Neural cell (in vitro differentiated cells): ENCODE measurements around the gene SLC38A4. TPM values are rescaled to one million over a fixed set of nuclear protein-coding genes. Genes with fewer than 3 reads are reported as not detected.

Experiments
- H2AFZ ChIP-seq: fragments of 200-600, 300-800 bp; sonication (generic), shearing (Covaris generic); 2 replicates; pipeline ENCODE4 v1.6.0; 2014; ENCODE audit warnings: low read depth, mild to moderate bottlenecking, antibody characterized with exemption, low read length, moderate library complexity
- H3F3A ChIP-seq: fragments of 200-600 bp; shearing (Covaris generic); 2 replicates; pipeline ENCODE4 v1.6.1; 2016; ENCODE audit warnings: mild to moderate bottlenecking, moderate library complexity, mixed read lengths, antibody characterized with exemption, low read length; ENCODE audit not compliant: insufficient read depth, poor library complexity, severe bottlenecking
- H3K27ac ChIP-seq: fragments of 200-600, 300-800 bp; sonication (generic), shearing (Covaris generic); 2 replicates; pipeline ENCODE4 v1.5.1; 2014; ENCODE audit warnings: mild to moderate bottlenecking, low read length, moderate library complexity
- H3K27me3 ChIP-seq: fragments of 300-800, 200-600 bp; sonication (generic), shearing (Covaris generic); 2 replicates; pipeline ENCODE4 v1.6.0; 2014; ENCODE audit warnings: mild to moderate bottlenecking, low read depth, low read length, moderate library complexity; ENCODE audit not compliant: insufficient read depth
- H3K36me3 ChIP-seq: fragments of 300-800, 200-600 bp; sonication (generic), shearing (Covaris generic); 2 replicates; pipeline ENCODE4 v1.5.1; 2014; ENCODE audit warnings: mild to moderate bottlenecking, antibody characterized with exemption, low read length, moderate library complexity; ENCODE audit not compliant: insufficient read depth
- H3K4me2 ChIP-seq: fragments of 300-800, 200-600 bp; sonication (generic), shearing (Covaris generic); 2 replicates; pipeline ENCODE4 v1.6.0; 2014; ENCODE audit warnings: mild to moderate bottlenecking, low read length
- H3K4me3 ChIP-seq: fragments of 300-800, 200-600 bp; sonication (generic), shearing (Covaris generic); 2 replicates; pipeline ENCODE4 v1.5.1; 2014; ENCODE audit warnings: mild to moderate bottlenecking, low read length, moderate library complexity
- H3K79me2 ChIP-seq: fragments of 200-600 bp; shearing (Covaris generic); replicated peaks from 2 replicates; pipeline ENCODE4 v1.6.0; 2014; ENCODE audit warnings: mild to moderate bottlenecking, low read length, moderate library complexity; ENCODE audit not compliant: insufficient read depth
- H3K9ac ChIP-seq: fragments of 300-800, 200-600 bp; sonication (generic), shearing (Covaris generic); 2 replicates; pipeline ENCODE4 v1.6.1; 2016; ENCODE audit warnings: mild to moderate bottlenecking, low read length, mixed read lengths
- H3K9me2 ChIP-seq: fragments of 200-600 bp; shearing (Covaris generic); 2 replicates; pipeline ENCODE4 v1.6.1; 2016; ENCODE audit warnings: mild to moderate bottlenecking, low read length, mixed read lengths; ENCODE audit not compliant: insufficient read depth
- H3K9me3 ChIP-seq: fragments of 200-600, 300-800 bp; sonication (generic), shearing (Covaris generic); 2 replicates; pipeline ENCODE4 v1.6.1; 2016; ENCODE audit warnings: mild to moderate bottlenecking, mixed run types, low read length, moderate library complexity, mixed read lengths
- H4K20me1 ChIP-seq: fragments of 200-600 bp; shearing (Covaris generic); 2 replicates; pipeline ENCODE4 v1.6.1; 2016; ENCODE audit warnings: mild to moderate bottlenecking, mixed run types; ENCODE audit not compliant: insufficient read depth
- EZH2 ChIP-seq: fragments of 200-600, 300-800 bp; shearing (Covaris generic), sonication (generic); IDR thresholded peaks from 2 replicates; pipeline ENCODE4 v1.6.1; 2014; ENCODE audit warnings: antibody characterized with exemption, low read length, borderline replicate concordance, mild to moderate bottlenecking; ENCODE audit not compliant: insufficient read depth, poor library complexity, severe bottlenecking
- MXI1 ChIP-seq: fragments of 450-650 bp; conservative IDR thresholded peaks from 2 replicates; pipeline ENCODE4 v1.6.1; 2014; ENCODE audit warnings: antibody characterized with exemption, mild to moderate bottlenecking; ENCODE audit not compliant: poor library complexity, severe bottlenecking
- RAD21 ChIP-seq: fragments of 450-650 bp; conservative IDR thresholded peaks from 2 replicates; pipeline ENCODE4 v1.6.1; 2014; ENCODE audit warnings: antibody characterized with exemption, mild to moderate bottlenecking, moderate library complexity
- REST ChIP-seq: IDR thresholded peaks from 2 replicates; pipeline ENCODE4 v1.6.1; 2012; ENCODE audit warnings: borderline replicate concordance
- polyA plus RNA-seq: library from polyadenylated mRNA; depleted of rRNA; stranded (reverse); fragments of >200 nt; gene quantifications from 2 replicates; pipeline ENCODE4 v1.2.3, GENCODE V29; 2014
- TF ChIP-seq, protein P1 (sequence below): fragments of 450-650 bp; IDR thresholded peaks from 2 replicates; pipeline ENCODE4 v1.5.1; 2014; ENCODE audit warnings: antibody characterized with exemption, mild to moderate bottlenecking, moderate library complexity; ENCODE audit not compliant: poor library complexity, severe bottlenecking

The SLC38A4 gene
- polyA plus RNA-seq, 1 donor from 2014 or later: not detected

DNA sequence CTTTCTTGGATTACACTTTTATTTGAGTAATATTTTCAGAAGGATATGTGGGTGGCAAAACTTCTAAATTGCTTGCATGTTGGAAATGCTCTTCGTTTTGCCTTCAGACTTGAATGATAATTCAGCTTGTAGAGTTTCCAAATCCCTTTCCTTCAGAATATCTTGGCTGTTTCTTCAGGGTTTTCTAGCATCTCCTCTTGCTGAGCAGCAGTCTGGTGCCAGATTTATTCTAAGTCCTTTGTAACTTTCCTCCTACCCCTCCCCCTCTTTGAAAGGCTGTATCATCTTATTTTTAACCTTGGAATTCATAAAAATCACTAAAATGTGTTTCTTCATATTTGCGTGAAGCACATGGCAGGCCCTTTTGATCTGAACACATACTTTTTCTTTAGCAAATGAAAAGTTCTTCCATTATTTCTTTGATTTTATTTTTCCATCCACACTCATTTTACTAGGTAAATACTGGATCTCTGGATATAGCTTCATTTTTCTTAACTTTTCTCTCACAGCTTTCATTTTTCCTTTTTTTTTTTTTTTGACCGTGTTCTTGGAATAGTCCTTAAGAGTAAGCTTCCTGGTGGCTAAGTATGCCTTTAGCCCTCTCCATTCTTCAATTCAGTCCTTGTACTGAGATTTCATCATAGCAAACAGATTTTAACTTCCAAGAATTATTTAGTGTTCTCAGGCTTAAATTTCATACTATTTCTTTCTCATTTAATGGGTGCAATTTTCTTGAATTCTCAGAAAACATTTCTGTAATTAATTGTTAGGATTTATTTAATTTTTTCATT, 102.0 kb downstream of the SLC38A4 start (continued):
- no peak for TF ChIP-seq EZH2

- H3F3A ChIP-seq: no peaks in the 10 kb centered on the region
- H3K4me3 ChIP-seq: no peak overlapping the region
- no peaks in the 10 kb centered on the region for H3K9me3 ChIP-seq
- H3K36me3 ChIP-seq: no peaks in the 10 kb centered on the region
- no peak overlapping the region for H3K27ac ChIP-seq
- no peaks in the 10 kb centered on the region for H3K27me3 ChIP-seq
- no peaks in the 10 kb centered on the region for H4K20me1 ChIP-seq
- H3K9me2 ChIP-seq: no peaks in the 10 kb centered on the region
- no peak overlapping the region for H3K4me2 ChIP-seq
- no peaks in the 10 kb centered on the region for H3K79me2 ChIP-seq
- no peak overlapping the region for H2AFZ ChIP-seq
- no peak overlapping the region for H3K9ac ChIP-seq
- TF ChIP-seq RAD21: no peak
- TF ChIP-seq EZH2: no peak
- TF ChIP-seq REST: no peak
Measured at GRCh38 chr12:46722394-46723185, 103.2 kb downstream of the SLC38A4 start.

DNA sequence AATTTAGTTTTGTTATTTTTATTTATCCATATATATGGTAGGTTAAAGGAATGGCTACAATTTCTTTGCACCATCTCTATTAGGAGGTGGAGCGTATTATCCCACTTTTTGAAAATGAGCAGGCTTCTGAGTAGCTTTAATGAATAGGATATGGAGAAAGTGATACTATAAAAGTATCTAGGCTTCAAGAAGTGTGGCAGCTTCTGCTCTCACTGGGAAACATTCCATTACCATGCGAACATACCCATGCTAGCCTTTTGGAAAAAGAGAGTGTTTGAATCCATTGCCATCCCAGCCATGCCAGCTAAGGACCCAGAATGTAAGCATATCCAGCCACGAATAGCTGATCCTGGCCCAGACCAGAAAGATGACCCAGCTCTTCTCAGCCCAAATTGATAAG, 107.3 kb downstream of the SLC38A4 start:
- Histone ChIP-seq H3K4me2 (no peak overlapping the region), H3K27ac (no peak overlapping the region), H3F3A (no peaks in the 10 kb centered on the region), H3K9ac (no peak overlapping the region), H3K27me3 (no peaks in the 10 kb centered on the region), H4K20me1 (no peaks in the 10 kb centered on the region), H2AFZ (no peak overlapping the region), H3K79me2 (no peaks in the 10 kb centered on the region), H3K9me3 (no peaks in the 10 kb centered on the region), H3K4me3 (no peak overlapping the region), H3K36me3 (no peaks in the 10 kb centered on the region), H3K9me2 (no peaks in the 10 kb centered on the region)
- TF ChIP-seq, protein P1, sequence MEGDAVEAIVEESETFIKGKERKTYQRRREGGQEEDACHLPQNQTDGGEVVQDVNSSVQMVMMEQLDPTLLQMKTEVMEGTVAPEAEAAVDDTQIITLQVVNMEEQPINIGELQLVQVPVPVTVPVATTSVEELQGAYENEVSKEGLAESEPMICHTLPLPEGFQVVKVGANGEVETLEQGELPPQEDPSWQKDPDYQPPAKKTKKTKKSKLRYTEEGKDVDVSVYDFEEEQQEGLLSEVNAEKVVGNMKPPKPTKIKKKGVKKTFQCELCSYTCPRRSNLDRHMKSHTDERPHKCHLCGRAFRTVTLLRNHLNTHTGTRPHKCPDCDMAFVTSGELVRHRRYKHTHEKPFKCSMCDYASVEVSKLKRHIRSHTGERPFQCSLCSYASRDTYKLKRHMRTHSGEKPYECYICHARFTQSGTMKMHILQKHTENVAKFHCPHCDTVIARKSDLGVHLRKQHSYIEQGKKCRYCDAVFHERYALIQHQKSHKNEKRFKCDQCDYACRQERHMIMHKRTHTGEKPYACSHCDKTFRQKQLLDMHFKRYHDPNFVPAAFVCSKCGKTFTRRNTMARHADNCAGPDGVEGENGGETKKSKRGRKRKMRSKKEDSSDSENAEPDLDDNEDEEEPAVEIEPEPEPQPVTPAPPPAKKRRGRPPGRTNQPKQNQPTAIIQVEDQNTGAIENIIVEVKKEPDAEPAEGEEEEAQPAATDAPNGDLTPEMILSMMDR: no peak
- TF ChIP-seq REST (no peak), MXI1 (no peak)
